Midbrain (tissue), 1 donor: ENCODE data around the gene PSMD13.

ENCODE experiments used
- DNase-seq: peaks from one replicate; lab custom pipeline; 2025; lab: John Stamatoyannopoulos, UW

Gene PSMD13

GRCh38 chr11:250274-250673 is 13.5 kb downstream of the PSMD13 start:
- DNase-seq = no peak

GRCh38 chr11:250740-251299 is 14.0 kb downstream of the PSMD13 start:
- DNase-seq = peak; percentile 29

GRCh38 chr11:251550-251949 is 14.8 kb downstream of the PSMD13 start:
- DNase-seq = no peak

GRCh38 chr11:252666-253065 is 15.9 kb downstream of the PSMD13 start:
- DNase-seq = no peak

GRCh38 chr11:253160-253885 is 16.5 kb downstream of the PSMD13 start:
- no peak for DNase-seq

- no peak for DNase-seq
Measured at GRCh38 chr11:253886-254270, 17.1 kb downstream of the PSMD13 start.

- DNase-seq = no peak
Measured at GRCh38 chr11:255176-255575, 18.4 kb downstream of the PSMD13 start.

- no peak for DNase-seq
Measured at GRCh38 chr11:255816-256215, 19.0 kb downstream of the PSMD13 start.

- DNase-seq = no peak
Measured at GRCh38 chr11:256952-257737, 20.4 kb downstream of the PSMD13 start.

GRCh38 chr11:257766-258493 is 21.2 kb downstream of the PSMD13 start:
- DNase-seq = no peak

- DNase-seq = no peak
Measured at GRCh38 chr11:259413-259812, 22.6 kb downstream of the PSMD13 start.

- no peak for DNase-seq
Measured at GRCh38 chr11:261624-262023, 24.8 kb downstream of the PSMD13 start.

GRCh38 chr11:266676-267439 is 30.1 kb downstream of the PSMD13 start:
- no peak for DNase-seq

- no peak for DNase-seq
Measured at GRCh38 chr11:267491-267994, 30.8 kb downstream of the PSMD13 start.

GRCh38 chr11:268716-269145 is 32.0 kb downstream of the PSMD13 start:
- DNase-seq = peak; percentile 24

- DNase-seq = no peak
Measured at GRCh38 chr11:269146-269890, 32.5 kb downstream of the PSMD13 start.

- DNase-seq = no peak
Measured at GRCh38 chr11:270451-271318, 33.9 kb downstream of the PSMD13 start.

GRCh38 chr11:271319-271715 is 34.5 kb downstream of the PSMD13 start:
- no peak for DNase-seq

GRCh38 chr11:272195-272930 is 35.6 kb downstream of the PSMD13 start:
- no peak for DNase-seq
